ENCODE data around the gene TRABD2B.
A peak's percentile ranks its signal among the peaks of the same experiment; 100 is the strongest.

TRABD2B gene

GRCh38 chr1:47997289-47998200, at the start of gene TRABD2B:
Gene TRABD2B (minus strand): TSS chr1:47997385.
- peak; percentile 42 to 60 for DNase-seq (ENCODE audit: low read depth in 2 of 2)

- no peak for DNase-seq (ENCODE audit: low read depth in 2 of 2)
Observed at GRCh38 chr1:48044311-48044710, 47.1 kb upstream of the TRABD2B start.

GRCh38 chr1:48043622-48044021, 46.4 kb upstream of the TRABD2B start:
- DNase-seq (ENCODE audit: low read depth in 2 of 2) = no peak

- DNase-seq (ENCODE audit: low read depth in 2 of 2) = no peak
Observed at GRCh38 chr1:48040154-48040553, 43.0 kb upstream of the TRABD2B start.

DNA sequence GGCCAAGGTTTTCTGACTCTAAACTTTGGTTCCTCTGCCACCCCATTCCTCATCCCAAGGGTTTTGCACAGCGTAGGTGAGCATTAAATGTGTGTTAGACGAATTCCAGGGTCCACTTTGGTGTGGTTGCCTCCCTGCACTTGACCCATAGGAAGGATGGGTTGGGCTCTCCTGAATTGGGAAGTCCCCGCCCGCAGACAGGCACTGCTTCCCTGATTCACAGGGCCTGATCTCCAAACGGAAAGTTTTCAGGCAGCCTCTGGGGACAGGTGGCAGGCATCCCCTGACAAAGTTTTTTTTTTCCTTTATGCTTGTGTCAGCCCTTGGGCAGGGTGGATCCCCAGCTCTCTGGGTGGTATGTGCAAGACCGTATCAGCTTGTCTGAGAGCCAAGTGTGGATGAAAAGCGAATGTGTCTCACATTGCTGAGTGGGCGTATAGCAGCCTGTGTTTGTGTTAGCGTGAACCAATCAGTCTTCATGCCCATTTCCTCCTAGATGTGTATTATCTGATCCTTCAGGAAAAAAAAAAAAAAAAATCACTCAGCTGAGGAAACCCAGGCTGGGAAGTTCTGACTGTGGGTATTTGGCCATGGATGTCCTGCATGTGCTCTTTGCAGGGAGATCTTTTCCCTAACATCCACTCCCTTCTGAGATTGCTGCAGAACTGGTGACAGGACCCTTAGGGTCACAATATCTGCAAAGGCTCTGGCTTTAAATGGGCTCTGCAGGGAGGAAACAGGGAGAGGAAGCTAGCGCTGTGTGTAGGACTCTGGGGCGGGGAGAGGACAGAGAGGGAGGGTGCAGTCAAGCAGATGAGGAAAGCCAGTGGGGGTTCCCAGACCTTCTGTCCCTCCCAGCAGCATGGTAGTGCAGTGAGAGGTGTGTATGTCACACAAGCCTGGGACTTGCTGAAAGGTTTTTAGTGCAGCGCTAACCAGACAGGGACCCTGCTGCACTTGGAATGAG, 42.2 kb upstream of the TRABD2B start:
- no peak for DNase-seq (ENCODE audit: low read depth in 2 of 2)

DNA sequence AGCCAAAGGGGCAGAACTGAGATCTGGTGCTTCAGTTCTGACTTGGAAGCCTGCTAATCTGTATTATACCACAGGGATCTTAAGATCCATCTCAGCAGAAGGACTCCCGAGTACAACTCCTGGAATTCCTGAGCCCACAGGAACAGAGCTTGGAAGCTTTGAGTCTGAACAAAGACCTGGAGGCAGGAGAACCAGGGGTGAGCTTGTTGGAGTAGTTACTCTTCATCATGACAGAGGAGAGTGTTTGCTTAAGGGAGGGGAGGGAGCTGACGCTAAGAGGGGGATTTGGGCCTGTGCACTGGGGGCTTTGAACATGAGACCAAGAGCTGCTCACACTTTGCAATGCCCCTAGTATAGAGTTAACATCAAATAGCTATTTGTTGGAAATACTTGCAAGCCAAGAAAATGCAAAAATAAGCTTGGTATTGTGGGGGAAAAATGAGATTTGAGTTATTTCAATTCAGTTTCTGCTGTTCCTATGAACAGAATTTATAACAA, 41.1 kb upstream of the TRABD2B start:
- no peak for DNase-seq (ENCODE audit: low read depth in 2 of 2)

DNA sequence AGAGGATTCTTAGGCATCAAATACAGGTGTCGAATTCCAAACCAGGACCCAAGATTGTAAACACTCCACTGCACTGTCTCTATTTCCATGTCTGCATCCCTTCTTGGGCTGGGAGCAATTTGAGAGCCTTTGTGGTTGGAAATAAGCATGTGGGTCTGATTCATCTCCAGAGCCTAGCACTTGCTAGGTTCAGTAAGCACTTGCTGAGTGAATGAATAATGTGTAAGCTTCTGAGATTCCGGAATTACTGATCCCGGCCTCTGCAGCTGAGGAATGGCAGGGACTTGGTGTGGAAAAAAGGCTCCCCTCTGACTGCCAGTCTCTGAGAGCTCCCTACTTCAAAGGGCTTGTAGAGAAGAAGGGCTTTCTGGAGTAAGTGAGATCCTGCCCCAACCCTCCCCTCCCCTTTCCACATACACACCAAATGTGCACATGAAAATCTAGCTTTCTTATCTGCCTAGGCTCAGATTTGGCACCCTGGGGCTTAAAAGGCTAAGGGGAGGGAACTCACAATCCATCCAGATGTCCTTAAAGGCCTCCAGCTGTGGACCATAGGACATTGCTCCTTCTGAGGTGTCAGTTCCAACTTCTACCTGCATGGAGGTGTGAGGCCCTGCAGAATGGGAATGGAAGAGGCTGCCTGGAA, 39.6 kb upstream of the TRABD2B start:
- DNase-seq (ENCODE audit: low read depth in 2 of 2) = no peak

GRCh38 chr1:48035371-48036141, 38.4 kb upstream of the TRABD2B start:
- no peak for DNase-seq (ENCODE audit: low read depth in 2 of 2)

DNA sequence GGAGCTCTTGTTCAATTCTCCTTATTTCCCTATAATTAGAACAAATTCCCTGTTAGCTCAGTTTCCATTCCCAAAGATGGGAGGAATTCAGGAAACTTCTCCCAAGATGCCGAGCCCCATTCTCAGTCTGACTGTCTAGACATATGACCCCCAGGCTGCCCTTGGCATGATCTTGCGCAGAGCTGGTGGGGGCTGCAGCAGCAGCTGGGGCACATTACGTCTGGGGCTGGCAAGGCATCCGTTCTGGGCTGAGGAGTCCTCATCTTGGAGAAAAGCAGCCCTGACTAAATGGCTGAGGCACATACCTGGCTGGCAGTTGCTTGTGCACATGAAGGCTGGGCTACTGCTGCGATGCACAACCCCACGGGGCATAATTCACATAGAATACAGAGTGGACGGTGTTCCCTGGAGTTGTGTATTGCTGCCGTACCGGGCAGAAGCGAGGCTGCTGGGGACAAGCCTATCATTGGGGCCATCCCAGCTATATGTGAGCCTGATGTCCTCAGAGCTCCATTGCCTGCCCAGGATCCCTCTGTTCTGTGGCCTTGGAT, 36.4 kb upstream of the TRABD2B start:
- no peak for DNase-seq (ENCODE audit: low read depth in 2 of 2)

DNA sequence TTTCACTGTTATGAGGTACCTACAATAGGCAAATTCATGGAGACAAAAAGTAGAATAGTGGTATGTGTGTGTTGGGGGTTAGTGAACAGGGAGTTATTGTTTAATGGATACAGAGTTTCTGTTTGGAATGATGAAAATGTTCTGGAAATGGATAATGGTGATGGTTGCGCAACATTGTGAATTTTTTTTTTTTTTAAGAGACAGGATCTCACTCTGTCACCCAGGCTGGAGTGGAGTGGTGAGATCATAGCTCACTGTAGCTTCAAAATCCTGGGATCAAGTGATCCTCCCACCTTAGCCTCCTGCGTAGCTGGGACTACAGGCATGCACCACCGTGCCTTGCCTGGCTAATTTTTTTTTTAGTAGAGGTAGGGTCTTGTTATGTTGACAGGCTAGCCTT, 34.5 kb upstream of the TRABD2B start:
- DNase-seq (ENCODE audit: low read depth in 2 of 2) = no peak

GRCh38 chr1:48030696-48031365, 33.6 kb upstream of the TRABD2B start:
- no peak for DNase-seq (ENCODE audit: low read depth in 2 of 2)

DNA sequence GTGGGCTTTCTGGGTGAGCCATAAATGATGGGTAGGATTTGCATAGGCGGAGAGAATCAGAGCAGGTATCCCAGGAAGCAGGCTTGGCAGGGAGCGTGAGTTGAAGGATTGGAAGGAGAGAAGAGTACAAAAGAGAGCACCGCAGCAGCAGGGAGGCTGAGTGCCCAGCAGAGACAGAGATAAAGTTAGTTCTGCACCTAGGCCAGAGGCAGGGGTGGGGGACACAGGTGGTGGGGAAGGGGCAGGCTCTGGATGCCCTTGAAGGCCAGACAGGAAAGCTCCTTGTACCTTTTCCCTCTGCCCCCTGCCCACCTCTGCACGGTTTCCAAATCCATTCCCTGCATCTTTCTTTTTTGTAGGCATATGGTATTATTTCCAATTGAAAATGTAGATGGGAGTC, 33.0 kb upstream of the TRABD2B start:
- no peak for DNase-seq (ENCODE audit: low read depth in 2 of 2)

DNA sequence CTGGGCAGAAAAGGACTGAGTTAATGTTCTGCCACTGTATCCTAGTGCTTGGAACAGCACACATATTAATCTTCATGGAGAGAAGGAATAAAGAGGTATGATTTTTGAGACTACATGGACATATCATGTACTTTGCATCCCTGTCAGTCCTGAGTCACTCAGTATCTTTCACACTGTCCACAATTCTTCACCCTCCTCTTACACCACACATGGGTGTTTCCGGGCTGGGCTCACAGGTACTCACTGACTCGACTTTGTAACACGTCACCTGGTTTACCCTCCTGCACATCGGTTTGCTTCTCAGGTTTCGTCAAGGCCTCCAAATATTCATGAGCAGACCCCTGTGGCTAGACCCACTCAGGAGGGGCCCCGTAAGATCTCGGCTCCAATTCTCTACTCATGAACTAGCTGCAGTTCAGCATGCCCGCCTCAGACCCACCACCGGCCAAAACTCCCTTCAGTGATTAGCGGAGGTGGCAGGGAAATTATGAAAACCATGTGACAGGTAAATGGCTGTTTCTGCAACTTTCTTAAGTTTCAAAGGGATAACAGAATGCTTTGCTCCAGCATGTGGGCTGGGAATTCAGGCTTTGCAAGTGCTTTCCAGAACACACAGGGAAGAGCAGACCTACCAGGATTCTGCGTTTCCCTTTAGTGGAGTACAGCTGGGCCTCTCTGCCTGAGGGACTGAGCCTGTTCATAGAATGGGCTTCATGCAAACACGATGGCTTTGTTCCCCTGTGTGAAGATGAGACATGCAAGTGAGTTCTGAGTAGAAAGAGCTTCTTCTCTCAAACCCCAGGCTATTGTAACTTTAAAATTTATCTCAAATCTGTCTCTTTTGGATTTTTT, 31.3 kb upstream of the TRABD2B start:
- DNase-seq (ENCODE audit: low read depth in 2 of 2) = no peak

DNA sequence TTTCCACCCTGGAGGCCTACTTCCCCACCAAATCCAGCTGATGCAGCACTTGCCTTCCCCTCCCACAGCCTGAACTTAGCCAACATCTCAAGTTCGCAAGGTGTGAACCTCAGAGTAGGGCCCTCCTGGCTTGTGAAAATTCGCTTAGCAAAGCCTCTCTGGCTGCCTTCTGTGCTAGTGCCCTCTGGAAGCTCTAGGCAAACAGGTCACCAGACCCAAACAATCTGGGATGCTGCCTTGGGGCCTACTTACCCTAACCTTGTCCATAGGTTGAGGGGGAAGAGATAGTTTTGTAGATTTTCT, 30.3 kb upstream of the TRABD2B start:
- DNase-seq (ENCODE audit: low read depth in 2 of 2) = no peak

GRCh38 chr1:48026701-48027532, 29.7 kb upstream of the TRABD2B start:
- DNase-seq (ENCODE audit: low read depth in 2 of 2) = no peak

DNA sequence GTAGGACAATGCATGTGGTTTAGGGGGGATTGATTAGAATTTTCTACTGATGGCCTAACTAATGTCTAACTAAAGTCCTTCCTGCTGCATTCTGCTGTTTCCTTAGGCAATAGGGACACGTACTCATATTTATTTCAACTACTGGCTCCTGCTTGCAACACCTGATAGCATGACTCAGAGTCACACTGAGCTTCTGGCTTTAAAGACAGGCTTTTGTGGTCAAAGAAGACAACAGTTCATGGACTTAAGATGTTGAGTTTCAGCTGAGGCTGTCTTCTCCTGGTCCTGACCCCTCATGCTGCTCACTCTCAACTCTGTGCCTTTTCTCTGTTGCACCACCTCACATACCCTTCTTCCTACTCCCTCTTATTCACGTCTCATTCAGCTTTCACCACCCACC, 29.1 kb upstream of the TRABD2B start:
- DNase-seq (ENCODE audit: low read depth in 2 of 2) = no peak

GRCh38 chr1:48025076-48025475, 27.9 kb upstream of the TRABD2B start:
- no peak for DNase-seq (ENCODE audit: low read depth in 2 of 2)

DNA sequence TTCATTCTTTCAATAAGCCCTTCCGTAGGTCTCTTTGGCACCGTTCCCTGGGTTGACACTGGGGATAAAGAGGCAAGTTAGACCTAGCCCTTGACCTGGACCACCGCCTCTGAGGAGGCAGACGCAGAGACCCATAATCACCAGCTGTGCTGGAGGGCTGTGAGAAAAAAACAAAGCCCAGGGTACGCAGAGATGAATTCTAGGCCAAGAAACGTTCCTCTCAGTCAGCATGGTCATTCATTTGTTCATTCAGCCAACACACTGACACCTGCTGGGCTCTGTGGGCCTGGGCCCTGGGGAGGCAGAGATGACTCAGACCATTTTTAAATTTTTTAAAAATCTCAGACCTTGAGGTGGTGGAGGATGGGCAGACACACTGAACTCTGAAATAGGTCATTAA, 26.3 kb upstream of the TRABD2B start:
- no peak for DNase-seq (ENCODE audit: low read depth in 2 of 2)

- no peak for DNase-seq (ENCODE audit: low read depth in 2 of 2)
Observed at GRCh38 chr1:48022306-48022705, 25.1 kb upstream of the TRABD2B start.
